Keratinocyte (primary cell): ENCODE results near the gene ZBED3. TPM values are rescaled to one million over a fixed set of nuclear protein-coding genes. Genes with fewer than 3 reads are reported as not detected.

Experiments used
- DNase-seq: peaks from one replicate; pipeline ENCODE4 v3.0.0-alpha.2; 2011; ENCODE audit warnings: low read depth, missing footprints, low spot score
- FAIRE-seq: peaks from 2 replicates; lab custom pipeline; 2011; peaks lifted over from hg19 to GRCh38; lab: Jason Lieb, UNC
- H2AFZ ChIP-seq: 2 replicates; pipeline ENCODE4 v1.6.0; 2012; ENCODE audit warnings: low read length, control low read depth, inconsistent platforms; ENCODE audit not compliant: control insufficient read depth
- H3K27ac ChIP-seq: 2 replicates; pipeline ENCODE4 v1.5.1; 2011; ENCODE audit warnings: low read length; ENCODE audit not compliant: control insufficient read depth, insufficient read depth
- H3K27me3 ChIP-seq: 3 replicates; pipeline ENCODE4 v1.6.0; 2011; ENCODE audit warnings: low read length; ENCODE audit not compliant: control insufficient read depth, insufficient read depth; ENCODE audit errors: extremely low read depth
- H3K36me3 ChIP-seq, 2 experiments: 2 replicates in 1 of 2; 3 replicates in 1 of 2; pipeline ENCODE4 v1.5.1; 2011; ENCODE audit warnings: low read length in 2 of 2, mild to moderate bottlenecking in 1 of 2; ENCODE audit not compliant: control insufficient read depth in 2 of 2, insufficient read depth in 2 of 2; ENCODE audit errors: extremely low read depth in 1 of 2
- H3K4me1 ChIP-seq: 3 replicates; pipeline ENCODE4 v1.5.1; 2011; ENCODE audit warnings: low read length; ENCODE audit not compliant: control insufficient read depth, insufficient read depth; ENCODE audit errors: extremely low read depth
- H3K4me2 ChIP-seq: 3 replicates; pipeline ENCODE4 v1.6.0; 2011; ENCODE audit warnings: low read depth, low read length; ENCODE audit not compliant: control insufficient read depth, insufficient read depth; ENCODE audit errors: extremely low read depth
- H3K4me3 ChIP-seq, 3 experiments: fragments of 200-600 bp in 1 of 3; sonication (generic) in 1 of 3; 2 replicates in 2 of 3; 3 replicates in 1 of 3; pipeline ENCODE4 v1.5.1; 2011 to 2016; ENCODE audit warnings: low read length in 3 of 3, mild to moderate bottlenecking in 3 of 3, control low read depth in 2 of 3, inconsistent platforms in 1 of 3, low read depth in 1 of 3, mixed read lengths in 1 of 3, mixed run types in 1 of 3, moderate library complexity in 1 of 3; ENCODE audit not compliant: control insufficient read depth in 2 of 3, insufficient read depth in 2 of 3; ENCODE audit errors: extremely low read depth in 1 of 3
- H3K79me2 ChIP-seq: 2 replicates; pipeline ENCODE4 v1.6.0; 2012; ENCODE audit warnings: low read length; ENCODE audit not compliant: control insufficient read depth, insufficient read depth
- H3K9ac ChIP-seq: 3 replicates; pipeline ENCODE4 v1.6.0; 2011; ENCODE audit warnings: low read length; ENCODE audit not compliant: control insufficient read depth, insufficient read depth; ENCODE audit errors: extremely low read depth
- H3K9me1 ChIP-seq: 3 replicates; pipeline ENCODE4 v1.6.0; 2011; ENCODE audit warnings: low read length; ENCODE audit not compliant: control insufficient read depth, insufficient read depth; ENCODE audit errors: extremely low read depth
- H3K9me3 ChIP-seq: 2 replicates; pipeline ENCODE4 v1.5.1; 2012; ENCODE audit warnings: low read depth, low read length; ENCODE audit not compliant: control insufficient read depth
- H4K20me1 ChIP-seq: 3 replicates; pipeline ENCODE4 v1.6.0; 2011; ENCODE audit warnings: low read length; ENCODE audit not compliant: control insufficient read depth, insufficient read depth; ENCODE audit errors: extremely low read depth
- CTCF ChIP-seq, 3 experiments: IDR thresholded peaks in 1 of 3; conservative IDR thresholded peaks in 1 of 3; optimal IDR thresholded peaks in 1 of 3; 2 replicates in 2 of 3; 3 replicates in 1 of 3; pipeline versions ENCODE3 to v1.5.1; 2011; ENCODE audit warnings: low read length in 3 of 3, mild to moderate bottlenecking in 3 of 3, moderate library complexity in 2 of 3, control low read depth in 1 of 3, inconsistent platforms in 1 of 3; ENCODE audit not compliant: insufficient read depth in 2 of 3; ENCODE audit errors: extremely low read depth in 1 of 3
- EZH2 ChIP-seq: IDR thresholded peaks from one replicate; pipeline ENCODE4 v1.6.1; 2012; ENCODE audit warnings: inconsistent platforms, mild to moderate bottlenecking, low read length, moderate library complexity
- dilution Hi-C: fragments of 300-500 bp; cut with MboI; formaldehyde crosslinking; loops from one replicate; pipeline ENCODE4 v1.7.0; 2020; ENCODE audit warnings: low sequenced_read_pairs; ENCODE audit not compliant: extremely low pct_ligation_motif_present
- polyA plus RNA-seq, 5 experiments: library from polyadenylated mRNA; depleted of rRNA in 3 of 5; stranded (reverse) in 3 of 5; stranded (forward) in 1 of 5; unstranded in 1 of 5; fragments of >200 nt; gene quantifications; 1 replicate in 1 of 5; 2 replicates in 3 of 5; 3 replicates in 1 of 5; pipeline versions ENCODE4 v1.2.1 to v1.2.3, GENCODE V29; 2011 to 2012; ENCODE audit warnings: missing spikeins in 2 of 5, low read depth in 1 of 5, low replicate concordance in 1 of 5

The ZBED3 gene
- polyA plus RNA-seq, 1 donor (not counting 4 experiments of a cell fraction or from before 2014, with no cell fraction given): 0.59 TPM

GRCh38 chr5:77101298-77101697 is 14.2 kb upstream of the ZBED3 start:
- no peak for TF ChIP-seq CTCF (optimal IDR thresholded peaks at IDR 0.05 in 1 of 3, IDR thresholded peaks at IDR 0.05 in 1 of 3, conservative IDR thresholded peaks at IDR 0.05 in 1 of 3; ENCODE audit: extremely low read depth in 1 of 3, insufficient read depth in 2 of 3, low read length in 3 of 3)
- no peak for TF ChIP-seq EZH2
- Histone ChIP-seq H3K4me1 (peaks cover 3% of the 10 kb centered on the region), H3K4me3 (no peak overlapping the region), H4K20me1 (no peaks in the 10 kb centered on the region), H3K9me1 (no peaks in the 10 kb centered on the region), H3K36me3 (no peaks in the 10 kb centered on the region), H2AFZ (no peak overlapping the region), H3K27ac (no peak overlapping the region), H3K79me2 (no peaks in the 10 kb centered on the region), H3K27me3 (no peaks in the 10 kb centered on the region), H3K9me3 (no peaks in the 10 kb centered on the region), H3K9ac (no peak overlapping the region), H3K4me2 (no peak overlapping the region)
- FAIRE-seq (peak; percentile 43), DNase-seq (no peak)
- dilution Hi-C loops: no loop called here

- Histone ChIP-seq H3K4me1 (no peaks in the 10 kb centered on the region), H2AFZ (no peak overlapping the region), H3K36me3 (no peaks in the 10 kb centered on the region), H3K9me1 (no peaks in the 10 kb centered on the region), H3K4me2 (no peak overlapping the region), H3K9ac (no peak overlapping the region), H4K20me1 (no peaks in the 10 kb centered on the region), H3K9me3 (no peaks in the 10 kb centered on the region), H3K4me3 (no peak overlapping the region), H3K27ac (no peak overlapping the region), H3K27me3 (peaks cover 4% of the 10 kb centered on the region), H3K79me2 (no peaks in the 10 kb centered on the region)
- dilution Hi-C loops: no loop called here
- no peak for FAIRE-seq
- DNase-seq: no peak
- TF ChIP-seq CTCF (optimal IDR thresholded peaks at IDR 0.05 in 1 of 3, IDR thresholded peaks at IDR 0.05 in 1 of 3, conservative IDR thresholded peaks at IDR 0.05 in 1 of 3; ENCODE audit: extremely low read depth in 1 of 3, insufficient read depth in 2 of 3, low read length in 3 of 3) (no peak), EZH2 (no peak)
Observed at GRCh38 chr5:77095189-77095588, 8.1 kb upstream of the ZBED3 start.
